Upper lobe of left lung (tissue), 6 donors: Measurements from ENCODE around the gene MEGF6. TPM values are rescaled to one million over a fixed set of nuclear protein-coding genes. Genes with fewer than 3 reads are reported as not detected.
A peak's percentile ranks its signal among the peaks of the same experiment; 100 is the strongest.

Experiments
- ATAC-seq, 2 donors: fragments of 200-7000 bp; cut with Tn5 transposase; one replicate each; pipeline ENCODE4 v1.9.1; 2022; ENCODE audit warnings: mild to moderate bottlenecking in 2 of 2, moderate library complexity in 2 of 2; ENCODE audit not compliant: low FRiP score in 2 of 2
- DNase-seq, 2 donors: peaks; one replicate each; pipeline ENCODE4 v3.0.0-alpha.2; 2019 to 2020
- H3K27ac ChIP-seq, 4 donors: fragments of 200-600 bp; sonication (generic); one replicate each; pipeline ENCODE4 v1.5.1; 2016 to 2019
- H3K27me3 ChIP-seq, 4 donors: fragments of 200-600 bp; sonication (generic); one replicate each; pipeline ENCODE4 v1.5.1; 2017 to 2019
- H3K36me3 ChIP-seq, 4 donors: fragments of 200-600 bp; sonication (generic); one replicate each; pipeline ENCODE4 v1.5.1; 2016 to 2019
- H3K4me1 ChIP-seq, 4 donors: fragments of 200-600 bp; sonication (generic); one replicate each; pipeline ENCODE4 v1.5.1; 2018 to 2019
- H3K4me3 ChIP-seq, 4 donors: fragments of 200-600 bp; sonication (generic); one replicate each; pipeline ENCODE4 v1.5.1; 2017 to 2019; ENCODE audit warnings: mild to moderate bottlenecking in 2 of 4, moderate library complexity in 1 of 4
- H3K9me3 ChIP-seq, 4 donors: fragments of 200-600 bp; sonication (generic); one replicate each; pipeline ENCODE4 v1.5.1; 2018 to 2019
- CTCF ChIP-seq, 6 experiments: fragments of 450-650 bp in 4 of 6; fragments of 200-600 bp in 2 of 6; sonication (generic) in 2 of 6; IDR thresholded peaks; one replicate each; pipeline ENCODE4 v1.5.1; 2016 to 2019; ENCODE audit warnings: antibody characterized with exemption in 6 of 6
- EP300 ChIP-seq, 4 donors: sonication (generic); formaldehyde crosslinking; IDR thresholded peaks; one replicate each; pipeline ENCODE4 v1.5.1; 2017; ENCODE audit warnings: antibody characterized with exemption in 4 of 4, control low read depth in 2 of 4
- POLR2A ChIP-seq, 4 donors: fragments of 450-650 bp; IDR thresholded peaks; one replicate each; pipeline ENCODE4 v1.5.1; 2016 to 2017; ENCODE audit warnings: antibody characterized with exemption in 4 of 4, mild to moderate bottlenecking in 2 of 4
- POLR2AphosphoS5 ChIP-seq, 2 donors: sonication (generic); formaldehyde crosslinking; IDR thresholded peaks; one replicate each; pipeline ENCODE4 v1.5.1; 2017; ENCODE audit warnings: antibody characterized with exemption in 2 of 2
- WGBS, 2 donors: methylation state at CpG; one replicate each; pipeline ENCODE4 v1.1.5; 2017 to 2018; 5-methylcytosine and 5-hydroxymethylcytosine counted together
- total RNA-seq, 6 donors: library from RNA; depleted of rRNA in 4 of 6; stranded (reverse); fragments of >200 nt in 4 of 6; gene quantifications; one replicate each; pipeline versions ENCODE4 v1.1.0 to v1.2.1, GENCODE V29; 2016 to 2021
- donor health status: DM: no; HTN: no; CAD: no; lungs with moderate emphysema.
- donor health status: DM: no; HTN: yes; CAD: no; lungs with severe emphysema.

Gene MEGF6
- total RNA-seq, 6 donors from 2014 or later: 23.8 to 128 (median 83.5) TPM

GRCh38 chr1:3491291-3492246 is 119.7 kb downstream of the MEGF6 start:
- DNase-seq: peak; percentile 77 to 96
- peak overlapping the region in 1 of 4 donors; percentile 14 for H3K4me3 ChIP-seq

GRCh38 chr1:3490046-3490745 is 121.1 kb downstream of the MEGF6 start:
- H3K4me1 ChIP-seq: peaks cover 2 to 12% (median 6%) of the 10 kb centered on the region in 4 donors

More at GRCh38 chr1:3491291-3492246, 119.7 kb downstream of the MEGF6 start:
- peak; percentile 87 to 89 for ATAC-seq
- no peaks in the 10 kb centered on the region for H3K9me3 ChIP-seq
- TF ChIP-seq POLR2A (IDR thresholded peaks at IDR 0.05) (no peak), POLR2AphosphoS5 (IDR thresholded peaks at IDR 0.05) (no peak), CTCF (IDR thresholded peaks at IDR 0.05) (peak; percentile 96 to 100 (median 98))
- H3K36me3 ChIP-seq: peaks cover 0 to 16% (median 8%) of the 10 kb centered on the region in 4 donors
- H3K27me3 ChIP-seq: no peaks in the 10 kb centered on the region
- 47 to 56% methylated on average over 12 to 37 of the region's 41 CpGs for WGBS, 2 donors
- peaks cover 2 to 12% (median 6%) of the 10 kb centered on the region in 4 donors for H3K4me1 ChIP-seq
- no peak overlapping the region for H3K27ac ChIP-seq

GRCh38 chr1:3488432-3488831 is 122.9 kb downstream of the MEGF6 start:
- no peak for DNase-seq
- TF ChIP-seq POLR2A (IDR thresholded peaks at IDR 0.05): no peak
- peaks cover 2 to 16% (median 9%) of the 10 kb centered on the region in 4 donors for H3K4me1 ChIP-seq
- H3K27ac ChIP-seq: no peak overlapping the region
- ATAC-seq: no peak
- H3K4me3 ChIP-seq: no peak overlapping the region
- 95% methylated on average over 4 of the region's 4 CpGs for WGBS, 2 donors
- H3K9me3 ChIP-seq: no peaks in the 10 kb centered on the region
- H3K27me3 ChIP-seq: no peaks in the 10 kb centered on the region
- H3K36me3 ChIP-seq: peaks cover 0 to 6% (median 6%) of the 10 kb centered on the region in 4 donors

More at GRCh38 chr1:3490046-3490745, 121.1 kb downstream of the MEGF6 start:
- Histone ChIP-seq H3K27me3 (no peaks in the 10 kb centered on the region), H3K36me3 (peaks cover 0 to 11% (median 8%) of the 10 kb centered on the region in 4 donors), H3K27ac (no peak overlapping the region), H3K4me3 (no peak overlapping the region), H3K9me3 (no peaks in the 10 kb centered on the region)
- 97 to 99% methylated on average over 14 to 23 of the region's 23 CpGs for WGBS, 2 donors
- TF ChIP-seq CTCF (IDR thresholded peaks at IDR 0.05): no peak
- TF ChIP-seq POLR2A (IDR thresholded peaks at IDR 0.05): no peak
- no peak for TF ChIP-seq POLR2AphosphoS5 (IDR thresholded peaks at IDR 0.05)
- no peak for TF ChIP-seq EP300 (IDR thresholded peaks at IDR 0.05)
- DNase-seq: peak in 1 of 2 donors; percentile 59
- no peak for ATAC-seq

DNA sequence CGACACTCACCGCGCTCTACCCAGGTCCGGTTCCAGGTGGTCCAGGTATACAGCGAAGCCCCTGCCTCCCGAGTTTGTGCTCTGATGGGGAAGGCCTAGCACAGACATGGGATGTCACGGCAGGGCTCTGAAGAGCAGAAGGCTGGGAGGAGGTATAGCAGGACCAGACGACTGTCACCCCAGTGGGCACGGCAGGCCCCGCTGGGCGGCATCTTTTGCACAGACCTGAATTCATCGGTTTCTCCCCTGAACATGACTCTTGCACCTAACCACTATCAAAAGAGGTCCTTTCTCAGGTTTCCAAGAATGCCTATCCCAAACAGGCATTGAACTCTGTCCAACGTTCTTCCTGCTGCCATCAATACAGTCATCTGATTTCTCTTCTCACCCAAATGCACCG is 126.3 kb downstream of the MEGF6 start:
- ATAC-seq: no peak
- DNase-seq: peak in 1 of 2 donors; percentile 63
- WGBS, 2 donors: 91 to 93% methylated on average over 14 of the region's 14 CpGs
- H3K4me1 ChIP-seq: peaks cover 0 to 5% (median 2%) of the 10 kb centered on the region in 4 donors
- TF ChIP-seq EP300 (IDR thresholded peaks at IDR 0.05) (no peak), POLR2AphosphoS5 (IDR thresholded peaks at IDR 0.05) (no peak), POLR2A (IDR thresholded peaks at IDR 0.05) (no peak), CTCF (IDR thresholded peaks at IDR 0.05) (no peak)
- H3K9me3 ChIP-seq: no peaks in the 10 kb centered on the region
- no peaks in the 10 kb centered on the region for H3K27me3 ChIP-seq
- H3K4me3 ChIP-seq: no peak overlapping the region
- peaks cover 0 to 6% (median 4%) of the 10 kb centered on the region in 4 donors for H3K36me3 ChIP-seq
- no peak overlapping the region for H3K27ac ChIP-seq
